SKM-1 (cell line): Measurements from ENCODE around the gene ARHGDIA.

Experiments
- DNase-seq: peaks from one replicate; lab custom pipeline; 2025; ENCODE audit not compliant: unreplicated experiment; lab: John Stamatoyannopoulos, UW

Gene ARHGDIA

DNA sequence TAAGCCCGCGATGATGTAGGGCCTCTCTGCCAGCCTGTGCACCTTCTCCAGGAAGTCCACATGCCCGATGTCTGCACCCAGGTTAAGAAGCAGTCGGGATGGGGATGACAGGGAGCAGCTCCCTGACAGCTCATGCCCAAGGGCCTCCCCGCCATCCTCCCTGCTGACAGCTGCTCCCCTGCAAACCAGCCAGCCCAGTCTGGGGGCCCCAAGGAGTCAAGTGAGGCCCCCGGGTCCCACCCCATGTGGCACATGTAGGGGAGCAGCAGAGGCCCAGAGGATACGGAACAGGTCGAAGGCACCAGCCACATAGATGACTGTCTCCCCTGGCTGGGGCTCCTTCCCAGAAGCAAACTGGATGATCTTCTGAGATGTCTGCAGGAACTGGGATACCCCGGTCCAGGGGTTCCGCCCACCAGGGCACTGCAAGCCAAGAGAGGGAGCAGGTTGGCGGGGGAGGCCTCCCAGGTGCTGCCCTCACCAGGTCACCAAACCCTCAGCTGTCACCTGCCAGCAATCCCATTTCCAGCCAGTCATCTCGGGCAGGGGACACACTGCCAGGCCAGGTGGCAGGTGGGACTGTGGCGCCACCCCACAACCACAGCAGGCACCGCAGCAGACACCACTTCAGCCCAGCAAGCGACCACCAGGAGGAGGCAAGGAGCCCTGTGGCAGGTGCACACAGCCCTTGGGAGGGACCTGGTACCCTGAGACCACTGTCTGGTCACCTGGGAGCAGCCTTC lies 35.5 kb upstream of the ARHGDIA start:
- no peak for DNase-seq

DNA sequence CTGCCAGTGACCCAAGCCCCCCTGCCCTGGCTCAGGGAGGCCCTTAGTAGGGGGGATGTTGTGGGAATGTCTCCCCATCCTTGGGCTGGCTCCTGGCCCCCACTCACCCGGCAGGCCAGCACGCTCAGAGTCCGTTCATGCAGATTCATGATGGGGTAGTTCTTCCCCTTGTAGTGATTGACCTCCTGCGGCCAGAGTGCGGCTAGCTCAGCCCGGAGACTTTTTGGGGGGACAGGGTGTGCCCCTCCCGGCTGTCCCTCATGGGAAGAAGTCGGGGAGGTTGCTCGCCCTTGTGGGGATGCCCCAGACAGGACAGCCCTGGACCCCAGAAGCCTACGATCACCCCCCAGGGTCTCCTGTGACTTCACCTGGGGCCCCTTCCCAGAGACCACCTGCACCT lies 34.9 kb upstream of the ARHGDIA start:
- DNase-seq, result no peak

DNA sequence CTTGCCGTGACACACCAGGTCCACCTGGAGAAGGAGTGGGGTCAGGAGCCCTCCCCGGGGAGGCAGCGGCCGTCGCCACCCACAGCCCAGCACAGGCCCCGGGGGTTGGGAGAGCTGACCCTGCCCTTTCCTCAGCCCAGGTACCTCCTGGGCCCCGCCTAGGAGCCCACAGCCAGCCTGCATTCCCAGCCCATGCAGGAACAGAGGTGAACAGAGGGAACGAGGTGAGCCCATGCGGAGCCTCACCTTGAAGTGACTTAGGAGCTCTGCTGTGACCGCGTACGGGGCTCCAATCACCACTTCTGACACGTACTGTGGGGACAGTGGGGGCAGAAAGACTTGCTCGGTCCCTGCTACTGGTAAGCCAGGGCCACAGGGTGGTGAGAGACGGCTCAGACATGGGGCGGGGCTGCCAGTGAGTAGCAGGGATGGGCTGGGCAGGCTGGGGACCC lies 34.3 kb upstream of the ARHGDIA start:
- DNase-seq, result no peak

DNA sequence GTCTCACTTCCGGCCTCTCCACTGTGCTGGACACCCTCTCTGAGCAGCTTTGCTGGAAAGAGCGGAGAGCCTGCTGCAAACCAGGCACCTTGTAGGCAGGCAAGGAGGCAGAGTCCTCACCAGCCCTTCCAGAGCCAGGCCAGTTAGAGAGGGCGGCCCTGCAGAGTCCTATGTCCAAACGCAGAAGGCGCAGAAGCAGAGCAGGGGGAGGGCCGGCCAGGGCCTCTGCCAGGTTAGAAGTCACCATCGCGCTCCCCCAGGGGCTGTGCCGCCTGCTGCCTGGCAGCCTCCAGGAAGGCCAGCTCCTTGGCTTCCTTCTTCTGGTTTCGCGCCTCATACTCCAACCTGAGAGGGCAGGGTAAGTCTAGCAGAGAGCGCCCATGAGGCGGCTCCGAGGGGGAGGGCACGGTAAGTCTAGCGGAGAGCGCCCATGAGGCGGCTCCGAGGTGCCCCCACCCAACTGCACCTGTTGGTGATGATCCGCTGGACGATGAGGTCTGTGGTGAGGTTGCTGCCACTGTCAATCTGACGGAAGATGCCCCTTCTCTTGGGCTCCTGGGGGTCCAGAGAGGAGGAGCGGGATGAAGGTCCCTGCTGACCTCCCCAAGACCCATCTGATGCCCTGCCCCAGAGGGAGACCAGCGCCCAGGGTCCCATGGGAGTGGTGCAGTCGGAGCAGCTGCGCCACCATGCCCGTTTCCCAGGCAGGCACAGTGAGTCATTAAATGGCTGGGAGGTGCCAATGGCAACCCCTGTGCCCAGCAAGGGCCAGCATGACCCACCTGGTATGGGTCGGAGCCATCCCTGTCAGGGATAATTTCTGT lies 33.7 kb upstream of the ARHGDIA start:
- DNase-seq, result no peak

DNA sequence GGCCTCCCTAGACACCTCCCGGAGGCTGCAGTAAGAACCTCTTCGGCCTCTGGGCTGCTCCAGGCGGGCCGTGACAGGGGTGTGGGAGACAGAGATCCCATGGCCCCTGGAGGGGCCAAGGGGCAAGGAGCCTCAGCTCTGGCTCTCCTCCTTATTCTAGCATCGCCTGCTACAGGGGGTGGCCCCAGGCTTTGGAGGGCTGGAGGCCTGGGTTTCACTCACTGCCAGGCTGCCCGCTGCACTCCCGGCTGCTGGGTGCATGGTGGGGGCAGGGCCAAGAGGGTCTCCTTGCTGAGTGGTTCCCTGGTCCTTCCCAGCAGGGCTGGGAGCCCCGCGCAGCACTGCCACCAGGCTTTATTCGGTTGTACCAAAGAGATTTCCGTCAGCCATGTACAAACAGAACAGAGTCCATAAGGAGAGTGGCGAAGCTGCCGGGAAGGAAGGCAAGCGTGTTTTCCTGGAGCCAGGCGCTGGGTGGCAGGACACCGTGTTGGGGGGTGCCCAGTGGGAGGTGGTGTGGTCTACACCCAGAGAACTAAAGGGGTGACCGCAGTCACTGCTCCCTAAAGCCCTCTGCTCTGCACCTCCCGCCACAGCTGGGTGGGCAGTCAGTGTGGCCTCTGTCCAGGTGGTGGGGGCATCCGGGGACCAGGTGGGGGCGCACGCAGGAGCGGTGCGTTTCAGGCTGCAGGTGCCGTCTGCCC lies 32.9 kb upstream of the ARHGDIA start:
- no peak for DNase-seq

DNA sequence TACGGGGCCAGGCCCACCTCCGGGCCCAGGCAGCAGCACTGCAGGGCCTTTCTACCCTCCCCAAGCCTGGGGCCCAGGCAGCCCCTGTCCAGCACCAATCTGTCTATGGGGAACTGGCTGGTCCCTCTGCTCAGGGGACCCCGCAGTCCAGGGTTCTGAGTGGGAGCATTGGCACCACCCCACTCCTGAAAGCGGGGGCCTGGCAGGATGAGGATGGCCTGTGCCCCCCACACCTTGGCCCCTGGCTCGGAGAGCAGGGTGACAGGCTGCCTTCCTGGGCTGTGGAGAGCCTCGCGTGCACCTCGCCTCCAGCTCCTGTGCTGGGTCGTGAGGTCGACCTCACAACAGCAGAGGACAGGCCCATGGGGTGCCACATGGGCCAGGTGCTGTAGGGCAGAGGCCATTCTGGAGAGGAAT lies 32.3 kb upstream of the ARHGDIA start:
- no peak for DNase-seq

DNA sequence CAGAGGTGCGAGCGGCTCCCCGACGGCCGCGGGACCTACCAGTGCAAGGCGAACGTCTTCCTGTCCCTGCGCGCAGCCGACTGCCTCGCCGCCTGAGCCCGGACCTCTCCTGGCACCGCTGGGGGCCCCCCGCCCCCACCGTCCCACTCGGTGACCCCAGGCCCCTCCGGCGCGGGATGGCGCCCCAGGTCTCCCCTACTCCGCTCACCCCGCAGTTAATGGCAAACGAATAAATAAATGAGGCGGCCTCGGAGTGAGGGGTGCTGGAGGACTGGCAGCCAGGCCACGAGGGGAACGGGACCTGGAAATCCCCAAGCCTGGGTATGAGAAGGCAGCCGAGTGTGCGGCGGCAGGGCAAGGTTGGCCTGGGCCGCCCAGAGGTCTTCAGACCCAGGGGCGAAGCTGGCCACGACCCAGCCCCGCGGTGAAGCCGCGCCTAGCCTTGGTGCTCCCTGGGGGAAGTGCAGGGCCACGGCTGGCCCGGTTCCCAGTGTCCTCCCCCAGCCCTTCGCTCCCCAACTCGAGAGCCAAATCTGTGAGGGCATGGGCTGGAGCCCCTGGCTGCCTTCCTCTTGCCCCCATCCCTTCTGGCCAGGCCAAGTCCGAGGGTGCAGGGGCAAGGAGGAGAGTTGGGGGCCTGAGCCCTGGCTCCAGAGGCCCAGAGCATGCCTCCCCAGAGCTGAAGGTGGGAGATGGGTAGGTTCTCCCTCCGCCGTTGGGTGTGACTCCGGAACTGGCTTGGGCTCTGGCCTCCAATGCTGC lies 31.7 kb upstream of the ARHGDIA start:
- DNase-seq, result no peak

DNA sequence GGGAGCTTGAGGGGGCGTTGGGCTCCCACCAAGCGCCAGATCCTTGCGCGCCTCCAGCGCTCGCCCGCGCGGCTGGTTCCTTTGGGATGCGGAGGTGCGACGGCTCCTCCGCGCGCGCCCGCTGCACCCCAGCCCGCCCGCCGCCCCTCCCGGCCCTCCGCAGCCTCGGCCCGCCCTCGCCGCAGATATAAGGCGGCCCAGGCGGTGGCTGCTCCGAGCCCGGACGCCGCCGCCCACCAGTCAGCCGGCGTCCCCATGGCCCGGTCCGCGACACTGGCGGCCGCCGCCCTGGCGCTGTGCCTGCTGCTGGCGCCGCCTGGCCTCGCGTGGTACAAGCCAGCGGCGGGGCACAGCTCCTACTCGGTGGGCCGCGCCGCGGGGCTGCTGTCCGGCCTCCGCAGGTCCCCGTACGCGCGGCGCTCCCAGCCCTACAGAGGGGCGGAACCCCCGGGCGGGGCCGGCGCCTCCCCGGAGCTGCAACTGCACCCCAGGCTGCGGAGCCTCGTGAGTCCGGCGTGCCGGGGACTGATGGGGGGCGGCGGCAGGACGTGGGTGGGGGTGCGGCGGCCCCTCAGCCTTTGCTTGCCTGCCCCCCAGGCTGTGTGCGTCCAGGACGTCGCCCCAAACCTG lies 31.0 kb upstream of the ARHGDIA start, which contains the start of gene NPB:
NPB (plus strand) TSS at position 216 of the 630 bp plus-strand sequence; CDS start at position 256, 40 bp downstream.
- no peak for DNase-seq

DNA sequence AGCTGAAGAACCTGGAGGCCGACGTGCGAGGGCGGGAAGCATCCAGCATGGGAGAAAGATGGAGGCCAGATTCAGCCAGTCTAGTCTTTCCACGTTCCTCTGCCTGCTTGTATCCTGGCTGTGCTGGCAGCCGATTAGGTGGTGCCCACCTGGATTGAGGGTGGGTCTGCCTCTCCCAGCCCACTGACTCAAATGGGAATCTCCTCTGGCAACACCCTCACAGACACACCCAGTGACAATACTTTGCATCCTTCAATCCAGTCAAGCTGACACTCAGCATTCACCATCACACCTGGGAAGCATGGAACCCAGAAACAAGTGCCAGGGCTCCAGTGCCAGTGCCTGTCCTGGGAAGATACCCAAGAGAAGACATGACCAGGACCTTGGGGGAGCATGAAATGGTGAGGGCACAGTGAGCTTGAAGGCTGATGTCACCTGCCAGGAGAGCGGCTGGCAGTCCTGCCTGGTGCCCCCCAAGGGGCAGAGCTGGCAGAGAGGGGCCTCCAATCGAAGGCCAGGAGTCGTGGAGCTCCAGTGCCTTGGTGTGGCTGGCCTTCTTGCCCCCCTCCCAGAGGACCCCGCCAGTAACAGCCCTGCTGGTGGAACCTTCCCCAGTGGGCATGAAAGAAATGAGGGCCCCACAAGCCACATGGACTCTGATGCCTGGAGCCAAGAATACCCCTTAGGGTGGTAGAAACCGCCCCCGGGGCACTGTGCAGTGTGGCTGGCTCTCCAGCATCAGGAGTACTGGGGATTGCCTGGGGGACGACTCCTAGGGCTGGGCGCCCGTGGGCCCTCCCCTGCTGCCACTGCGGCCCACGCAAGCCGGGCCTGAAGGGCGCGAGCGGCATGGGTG lies 30.3 kb upstream of the ARHGDIA start:
- no peak for DNase-seq

DNA sequence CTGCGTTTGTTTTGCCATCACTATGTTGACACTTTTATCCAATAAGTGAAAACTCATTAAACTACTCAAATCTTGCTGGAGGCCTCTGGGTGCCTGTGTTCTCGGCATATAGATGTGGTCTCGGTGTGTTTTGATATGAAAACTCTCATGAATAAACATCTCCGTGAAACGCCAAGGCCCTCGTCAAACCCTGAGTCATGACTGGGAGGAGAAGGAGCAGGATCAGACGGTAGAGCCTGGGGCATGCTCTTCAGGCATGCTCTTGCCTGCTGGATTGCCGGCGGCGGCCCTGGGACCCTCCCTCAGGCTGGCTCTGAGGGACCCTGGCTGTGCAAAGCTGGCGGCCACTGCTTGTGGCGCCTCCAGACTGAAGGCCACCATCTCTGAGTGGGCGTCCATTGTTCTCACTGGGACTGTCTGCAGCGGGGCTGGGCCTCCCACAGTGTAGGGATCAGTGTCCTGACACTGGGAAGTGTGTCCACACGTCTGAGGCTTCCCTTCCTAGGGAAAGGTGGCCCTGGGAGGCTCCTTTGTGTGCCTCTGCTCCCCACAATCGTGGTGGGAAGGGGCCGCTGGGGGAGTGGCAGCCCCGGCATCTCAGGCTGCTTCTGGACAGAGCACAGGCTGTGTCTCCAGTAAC lies 29.2 kb upstream of the ARHGDIA start:
- DNase-seq, result no peak

DNA sequence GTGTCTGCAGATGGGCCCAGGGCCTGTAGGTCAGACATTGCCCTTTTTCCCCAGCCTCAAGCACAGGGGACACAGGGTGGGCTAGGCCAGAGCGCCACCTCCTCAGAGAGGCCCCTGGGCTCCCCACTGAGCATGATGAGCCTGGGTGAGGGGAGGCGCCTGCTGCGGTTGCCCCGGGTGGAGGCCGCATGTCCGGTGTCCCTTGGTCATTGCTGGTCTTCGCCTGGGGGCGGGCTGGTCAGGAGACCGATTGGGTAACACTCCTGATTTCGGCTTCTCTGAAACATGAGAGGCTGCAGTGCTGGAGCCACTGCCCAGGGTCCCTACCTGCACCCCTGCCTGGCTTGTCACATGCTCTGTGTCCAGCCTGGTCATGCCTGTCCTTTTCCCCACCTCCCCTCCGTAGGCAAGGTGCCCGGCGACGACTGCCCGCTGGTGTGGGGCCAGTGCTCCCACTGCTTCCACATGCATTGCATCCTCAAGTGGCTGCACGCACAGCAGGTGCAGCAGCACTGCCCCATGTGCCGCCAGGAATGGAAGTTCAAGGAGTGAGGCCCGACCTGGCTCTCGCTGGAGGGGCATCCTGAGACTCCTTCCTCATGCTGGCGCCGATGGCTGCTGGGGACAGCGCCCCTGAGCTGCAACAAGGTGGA lies 28.5 kb upstream of the ARHGDIA start:
- no peak for DNase-seq

DNA sequence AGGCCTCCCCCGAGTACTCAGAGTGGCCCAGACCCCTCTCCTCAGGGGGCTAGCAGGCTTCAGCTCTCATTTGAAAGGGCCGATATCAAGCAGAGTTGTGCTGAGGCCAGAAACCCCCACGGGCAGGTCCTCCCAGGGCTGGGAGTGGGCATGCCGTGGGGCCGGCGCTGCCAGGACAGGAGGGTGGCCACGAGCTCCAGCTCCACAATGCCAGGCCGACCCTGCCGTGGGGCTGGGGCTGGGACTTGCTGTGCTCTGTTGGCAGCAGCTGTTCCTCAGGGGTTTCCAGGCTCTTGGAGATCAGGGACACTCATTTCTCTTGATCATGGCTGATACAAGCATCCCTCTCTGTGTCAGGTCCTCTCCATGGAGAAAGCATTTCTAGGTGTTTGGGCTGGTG lies 27.7 kb upstream of the ARHGDIA start:
- DNase-seq, result no peak

DNA sequence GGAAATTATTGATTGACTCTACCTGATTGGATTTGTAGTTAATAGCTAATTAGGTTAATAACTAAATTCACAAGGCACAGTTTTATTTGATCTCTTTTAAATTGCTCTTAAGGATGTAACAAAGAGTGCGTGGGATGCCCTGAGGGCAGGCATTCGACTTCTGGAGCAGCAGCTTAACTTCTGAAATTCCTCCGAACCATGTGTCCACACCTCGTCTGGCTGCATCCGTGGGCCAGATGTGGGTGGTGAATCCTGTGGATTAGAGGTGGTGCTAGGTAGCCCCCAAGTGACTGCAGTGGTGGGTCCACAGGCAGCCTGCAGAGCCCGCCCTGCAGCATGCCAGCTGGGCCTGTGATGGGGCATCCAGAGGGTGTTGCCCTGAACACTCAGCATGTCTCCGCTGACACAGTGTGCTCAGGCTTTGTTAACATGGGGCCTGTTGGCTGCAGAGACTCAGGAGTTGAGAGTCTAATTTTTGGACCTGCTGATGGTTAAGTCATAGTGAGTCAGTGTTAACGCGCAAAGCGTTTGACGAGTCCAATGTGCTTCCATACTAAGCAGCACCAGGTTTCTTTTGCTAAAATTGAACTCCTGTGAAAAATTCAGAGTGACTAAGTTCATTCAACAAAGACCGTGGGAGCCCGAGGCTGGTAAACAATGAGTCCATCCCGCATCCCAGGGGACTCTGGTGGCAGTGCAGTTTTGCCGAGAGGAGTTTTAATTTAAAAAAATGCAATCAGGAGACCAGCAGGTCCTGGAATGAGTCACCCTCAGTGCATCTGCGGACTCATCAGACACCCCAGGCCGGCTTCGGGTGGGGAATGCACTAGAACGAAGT lies 27.1 kb upstream of the ARHGDIA start:
- DNase-seq, result no peak

DNA sequence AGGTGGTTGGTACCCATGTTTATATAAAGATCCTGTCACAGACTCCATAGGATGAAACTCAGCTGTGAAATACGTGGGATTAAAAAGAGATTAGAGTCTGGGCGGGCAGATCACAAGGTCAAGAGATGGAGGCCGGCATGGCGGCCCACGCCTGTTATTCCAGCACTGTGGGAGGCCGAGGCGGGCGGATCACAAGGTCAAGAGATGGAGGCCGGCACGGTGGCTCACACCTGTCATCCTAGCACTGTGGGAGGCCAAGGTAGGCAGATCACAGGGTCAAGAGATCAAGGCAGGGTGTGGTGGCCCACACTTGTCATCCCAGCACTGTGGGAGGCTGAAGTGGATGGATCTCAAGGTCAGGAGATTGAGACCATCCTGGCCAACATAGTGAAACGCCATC lies 24.3 kb upstream of the ARHGDIA start:
- DNase-seq, result no peak

DNA sequence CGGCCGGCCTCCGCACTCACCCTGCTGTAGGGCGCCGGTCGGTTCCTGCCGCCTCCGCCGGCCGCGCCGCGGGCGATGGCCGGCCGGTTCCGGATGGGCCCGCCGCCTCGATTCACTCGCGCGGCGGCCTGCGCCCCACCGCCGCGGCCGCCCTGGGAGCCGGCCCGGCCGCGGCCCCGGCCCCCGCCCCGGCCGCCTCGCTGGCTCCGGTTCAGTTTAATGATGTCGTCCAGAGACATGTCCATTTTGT lies 20.1 kb upstream of the ARHGDIA start:
- no peak for DNase-seq

DNA sequence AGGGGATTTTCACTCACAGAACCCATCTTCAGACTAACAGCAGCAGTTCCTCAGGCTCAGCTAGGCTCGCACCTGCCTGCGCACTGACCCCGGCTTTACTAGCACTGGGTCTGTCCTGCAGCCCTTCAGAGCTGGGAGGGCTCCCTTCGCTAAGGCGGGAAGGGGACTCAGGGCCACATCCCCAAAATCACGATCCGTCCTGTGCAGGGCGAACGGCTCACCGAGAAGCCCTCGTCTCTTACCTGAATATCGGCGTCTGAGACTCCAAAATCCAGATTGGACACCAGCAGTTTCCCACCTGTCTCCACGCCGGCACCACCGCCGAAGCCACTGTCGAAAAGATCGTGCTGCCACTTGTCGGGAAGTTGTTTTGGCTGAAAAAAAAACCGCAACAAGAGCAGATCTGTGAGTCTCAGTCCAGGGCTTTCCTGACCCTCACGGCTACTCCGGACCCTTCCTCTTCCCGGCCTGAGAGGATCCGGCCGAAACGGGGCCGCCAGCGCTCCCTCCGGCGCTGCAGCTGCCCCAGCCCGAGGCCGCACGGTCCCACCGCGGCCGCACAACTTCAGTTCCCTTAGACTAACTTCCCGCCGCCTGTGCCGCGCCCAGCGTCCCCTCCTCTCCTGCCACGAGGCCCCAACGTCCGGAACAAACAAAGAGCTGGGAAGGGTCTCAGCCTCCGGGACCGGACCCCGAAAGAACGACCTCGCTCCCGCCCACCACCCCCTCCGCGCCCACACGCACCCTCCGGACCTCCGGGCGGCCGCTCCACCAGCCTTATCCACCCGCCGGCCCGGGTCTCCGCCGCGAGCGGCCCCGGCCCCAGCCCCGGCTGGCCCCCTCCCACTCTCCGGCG lies 19.5 kb upstream of the ARHGDIA start:
- DNase-seq, result no peak

DNA sequence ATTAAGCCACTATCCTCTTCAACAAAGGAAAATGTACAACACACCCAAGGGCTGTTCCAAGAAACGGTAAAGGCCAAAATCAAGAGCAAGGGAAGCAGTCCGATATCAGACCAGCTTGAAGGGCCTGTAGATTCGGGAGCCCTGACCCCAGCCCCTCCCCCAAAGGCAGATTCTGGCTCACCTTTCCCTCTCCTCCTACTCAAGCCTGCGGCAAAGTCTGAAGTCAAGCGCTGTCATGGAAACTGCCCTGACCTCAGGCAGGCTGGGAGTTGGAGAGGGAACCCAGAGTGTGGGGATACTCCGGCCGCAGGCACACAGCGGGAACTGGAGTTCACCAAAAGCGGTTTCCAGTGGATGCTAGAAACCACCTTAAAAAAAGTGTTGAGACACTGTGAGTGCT lies 18.5 kb upstream of the ARHGDIA start:
- no peak for DNase-seq
